Urinary bladder (tissue), 4 donors: ENCODE results near the gene ARHGAP44. TPM values are rescaled to one million over a fixed set of nuclear protein-coding genes. Genes with fewer than 3 reads are reported as not detected.
"Not testable (repeated sequence)": the region's sequence is repeated elsewhere in the genome, so short reads cannot be mapped to it uniquely, and the experiment has no call there.

Source experiments
- DNase-seq: peaks from one replicate; pipeline ENCODE4 v3.0.0-alpha.2; 2015; ENCODE audit errors: extremely low spot score
- H3K27ac ChIP-seq: one replicate; pipeline ENCODE4 v1.5.1; 2013; ENCODE audit warnings: low read depth, mild to moderate bottlenecking, moderate library complexity
- H3K36me3 ChIP-seq: one replicate; pipeline ENCODE4 v1.6.1; 2013; ENCODE audit warnings: mild to moderate bottlenecking, moderate library complexity; ENCODE audit not compliant: insufficient read depth
- H3K4me1 ChIP-seq: one replicate; pipeline ENCODE4 v1.6.1; 2013; ENCODE audit warnings: mild to moderate bottlenecking, moderate library complexity; ENCODE audit not compliant: insufficient read depth
- H3K4me3 ChIP-seq: one replicate; pipeline ENCODE4 v1.5.1; 2013; ENCODE audit warnings: low read depth, low read length
- WGBS: extraction: QIAGEN DNeasy Blood & Tissue Kit; methylation state at CpG from one replicate; pipeline ENCODE4 v1.1.7; 2013; 5-methylcytosine and 5-hydroxymethylcytosine counted together
- polyA plus RNA-seq: library from polyadenylated mRNA; stranded (reverse); fragments of 200-250 nt; gene quantifications from one replicate; pipeline ENCODE4 v1.2.3, GENCODE V29; 2013
- total RNA-seq: library from RNA; depleted of rRNA; stranded (reverse); fragments of >200 nt; gene quantifications from one replicate; pipeline ENCODE4 v1.2.3, GENCODE V29; 2014
- donor health status: healthy with polysubstance abuse.
- donor health status: healthy.

ARHGAP44 gene
- total and polyA plus RNA-seq, 2 donors: 5.2 to 5.8 TPM

GRCh38 chr17:12850996-12851395, 61.7 kb downstream of the ARHGAP44 start:
- H3K4me3 ChIP-seq: no peak overlapping the region
- no peaks in the 10 kb centered on the region for H3K36me3 ChIP-seq
- DNase-seq: no peak
- WGBS: 87% methylated on average over 9 of the region's 9 CpGs
- no peaks in the 10 kb centered on the region for H3K4me1 ChIP-seq
- H3K27ac ChIP-seq: no peak overlapping the region

- Histone ChIP-seq H3K27ac (no peak overlapping the region), H3K36me3 (no peaks in the 10 kb centered on the region), H3K4me3 (no peak overlapping the region), H3K4me1 (no peaks in the 10 kb centered on the region)
- DNase-seq: no peak
- 76% methylated on average over 4 of the region's 4 CpGs for WGBS
Observed at GRCh38 chr17:12851901-12852435, 62.7 kb downstream of the ARHGAP44 start.

GRCh38 chr17:12853921-12854320, 64.6 kb downstream of the ARHGAP44 start:
- H3K36me3 ChIP-seq: no peaks in the 10 kb centered on the region
- 83% methylated on average over 2 of the region's 2 CpGs for WGBS
- no peaks in the 10 kb centered on the region for H3K4me1 ChIP-seq
- H3K27ac ChIP-seq: no peak overlapping the region
- no peak overlapping the region for H3K4me3 ChIP-seq
- no peak for DNase-seq

GRCh38 chr17:12856416-12856815, 67.1 kb downstream of the ARHGAP44 start:
- DNase-seq: no peak
- H3K4me1 ChIP-seq: no peaks in the 10 kb centered on the region
- H3K27ac ChIP-seq: no peak overlapping the region
- H3K36me3 ChIP-seq: no peaks in the 10 kb centered on the region
- 42% methylated on average over 3 of the region's 3 CpGs for WGBS
- H3K4me3 ChIP-seq: no peak overlapping the region

GRCh38 chr17:12857592-12857991, 68.3 kb downstream of the ARHGAP44 start:
- no peaks in the 10 kb centered on the region for H3K36me3 ChIP-seq

GRCh38 chr17:12859520-12859919, 70.2 kb downstream of the ARHGAP44 start:
- Histone ChIP-seq H3K36me3 (no peaks in the 10 kb centered on the region), H3K4me3 (no peak overlapping the region), H3K4me1 (no peaks in the 10 kb centered on the region), H3K27ac (no peak overlapping the region)
- whole genome bisulfite sequencing: 71% methylated on average over 9 of the region's 9 CpGs
- DNase-seq: no peak

More at GRCh38 chr17:12857592-12857991, 68.3 kb downstream of the ARHGAP44 start:
- H3K4me1 ChIP-seq: no peaks in the 10 kb centered on the region
- H3K27ac ChIP-seq: no peak overlapping the region
- no peak for DNase-seq
- 94% methylated on average over 2 of the region's 2 CpGs for WGBS
- no peak overlapping the region for H3K4me3 ChIP-seq

GRCh38 chr17:12865769-12866168, 76.5 kb downstream of the ARHGAP44 start:
- DNase-seq: no peak
- 97% methylated on average over 3 of the region's 3 CpGs for WGBS
- H3K27ac ChIP-seq: no peak overlapping the region

GRCh38 chr17:12866244-12866643, 76.9 kb downstream of the ARHGAP44 start:
- Histone ChIP-seq H3K27ac (no peak overlapping the region), H3K4me1 (no peaks in the 10 kb centered on the region), H3K4me3 (no peak overlapping the region), H3K36me3 (no peaks in the 10 kb centered on the region)
- WGBS: 46% methylated on average over 4 of the region's 4 CpGs
- no peak for DNase-seq

More at GRCh38 chr17:12865769-12866168, 76.5 kb downstream of the ARHGAP44 start:
- no peaks in the 10 kb centered on the region for H3K36me3 ChIP-seq
- no peak overlapping the region for H3K4me3 ChIP-seq
- H3K4me1 ChIP-seq: no peaks in the 10 kb centered on the region

- Histone ChIP-seq H3K4me1 (no peaks in the 10 kb centered on the region), H3K36me3 (no peaks in the 10 kb centered on the region), H3K4me3 (no peak overlapping the region), H3K27ac (no peak overlapping the region)
- WGBS: 89% methylated on average over 5 of the region's 5 CpGs
- no peak for DNase-seq
Observed at GRCh38 chr17:12867726-12868125, 78.4 kb downstream of the ARHGAP44 start.

- H3K27ac ChIP-seq, H3K36me3 ChIP-seq, H3K4me1 ChIP-seq, DNase-seq, H3K4me3 ChIP-seq: not testable (repeated sequence)
- 97% methylated on average over 7 of the region's 7 CpGs for WGBS
Observed at GRCh38 chr17:12873415-12874125, 84.3 kb downstream of the ARHGAP44 start.

GRCh38 chr17:12877953-12878669, 88.8 kb downstream of the ARHGAP44 start:
- H3K4me1 ChIP-seq: no peaks in the 10 kb centered on the region
- H3K36me3 ChIP-seq: no peaks in the 10 kb centered on the region
- DNase-seq: no peak
- 79% methylated on average over 8 of the region's 8 CpGs for WGBS
- H3K4me3 ChIP-seq: no peak overlapping the region
- H3K27ac ChIP-seq: no peak overlapping the region

GRCh38 chr17:12879096-12879495, 89.8 kb downstream of the ARHGAP44 start:
- H3K27ac ChIP-seq, H3K4me3 ChIP-seq, DNase-seq, H3K36me3 ChIP-seq, H3K4me1 ChIP-seq: not testable (repeated sequence)
- 94% methylated on average over 5 of the region's 5 CpGs for WGBS

GRCh38 chr17:12883472-12883871, 94.2 kb downstream of the ARHGAP44 start:
- no peak for DNase-seq
- WGBS: 69% methylated on average over 2 of the region's 2 CpGs
- Histone ChIP-seq H3K4me1 (no peaks in the 10 kb centered on the region), H3K36me3 (no peaks in the 10 kb centered on the region), H3K4me3 (no peak overlapping the region), H3K27ac (no peak overlapping the region)

- H3K4me3 ChIP-seq: no peak overlapping the region
- 96% methylated on average over 2 of the region's 2 CpGs for WGBS
- H3K4me1 ChIP-seq: no peaks in the 10 kb centered on the region
- no peak for DNase-seq
- H3K27ac ChIP-seq: no peak overlapping the region
- no peaks in the 10 kb centered on the region for H3K36me3 ChIP-seq
Observed at GRCh38 chr17:12887088-12887487, 97.8 kb downstream of the ARHGAP44 start.
